HK-2 (cell line): ENCODE data around the gene HSD3B1.
"Not testable (repeated sequence)": the region's sequence is repeated elsewhere in the genome, so short reads cannot be mapped to it uniquely, and the experiment has no call there.

Experiments used
- DNase-seq: peaks from one replicate; pipeline ENCODE4 v3.0.0-alpha.2; 2018; ENCODE audit not compliant: unreplicated experiment

Gene HSD3B1

DNA sequence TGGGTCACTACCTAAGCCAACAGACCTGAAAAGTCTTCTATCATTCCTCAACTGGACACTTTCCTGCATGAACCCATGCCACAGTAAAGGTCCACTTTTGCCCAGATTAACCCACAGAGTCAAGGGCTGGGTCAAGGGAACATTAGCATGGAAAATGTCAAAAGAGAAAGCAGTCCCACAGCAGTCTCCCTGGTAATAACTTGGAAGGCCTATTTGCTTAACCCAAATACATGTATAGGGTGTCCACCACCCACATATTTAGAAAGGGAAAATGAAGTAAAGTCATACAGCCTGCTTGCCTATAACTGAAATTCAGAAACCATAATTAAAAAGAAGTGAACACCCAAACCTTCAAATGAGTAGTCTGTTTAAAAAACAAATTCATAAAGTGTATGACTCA, 16.1 kb upstream of the HSD3B1 start:
- no peak for DNase-seq

DNA sequence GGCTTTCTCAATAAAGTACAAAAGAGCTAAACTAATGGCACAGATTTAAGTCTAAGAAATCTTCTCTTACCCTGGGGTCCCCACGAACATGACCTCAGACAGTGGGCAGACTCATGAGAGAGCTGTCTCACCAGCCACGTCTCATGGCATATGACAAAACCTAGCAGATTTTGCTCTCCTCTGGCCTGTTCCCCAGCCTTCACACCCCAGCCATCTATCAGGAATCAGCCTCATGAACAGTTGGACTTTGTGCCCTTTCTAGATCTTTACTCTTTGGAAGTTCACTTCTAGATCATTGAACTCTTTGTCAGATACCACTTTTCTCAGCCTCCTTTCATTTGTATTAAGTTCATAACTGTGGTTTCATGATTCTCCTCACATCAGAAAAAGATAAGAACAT, 14.2 kb upstream of the HSD3B1 start:
- no peak for DNase-seq

DNA sequence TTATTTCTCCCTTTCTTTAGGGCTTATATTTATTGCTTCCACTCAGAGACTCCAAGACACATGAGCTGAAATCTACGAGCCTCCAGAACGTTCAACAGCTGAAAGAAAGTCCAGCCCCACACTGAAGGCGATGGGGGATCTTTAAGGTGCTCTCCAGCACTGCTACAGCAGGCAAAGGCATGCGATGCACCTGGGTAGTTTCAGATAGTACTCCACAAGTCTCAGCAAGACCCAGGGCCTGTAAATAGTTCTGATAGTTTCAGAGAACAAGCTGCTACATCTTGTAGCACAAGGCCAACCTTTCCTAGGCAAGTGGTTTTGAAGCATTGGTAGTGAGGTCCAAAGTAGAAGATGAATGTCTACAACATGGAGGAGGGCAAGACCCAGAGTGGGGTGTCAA, 2.2 kb upstream of the HSD3B1 start:
- DNase-seq = no peak

DNA sequence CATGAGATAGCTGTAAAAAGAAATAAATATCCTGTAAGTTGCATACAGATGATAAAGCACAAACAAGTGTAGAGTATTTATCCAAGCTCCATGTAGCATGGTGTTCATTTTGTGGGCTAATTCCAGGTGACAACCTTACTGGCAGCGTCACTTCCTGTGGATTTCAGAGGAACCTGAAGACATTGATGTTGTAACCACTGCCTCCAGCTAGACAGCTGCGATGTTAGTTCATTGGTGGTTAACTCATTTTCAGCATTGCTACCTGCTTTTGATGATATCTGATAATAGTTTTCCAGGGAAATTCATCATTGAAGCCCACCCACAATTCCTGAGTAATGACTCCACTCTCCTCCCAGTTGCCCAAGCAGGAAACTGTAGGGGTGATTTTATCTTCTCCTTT, 3.0 kb downstream of the HSD3B1 start:
- DNase-seq = no peak

DNA sequence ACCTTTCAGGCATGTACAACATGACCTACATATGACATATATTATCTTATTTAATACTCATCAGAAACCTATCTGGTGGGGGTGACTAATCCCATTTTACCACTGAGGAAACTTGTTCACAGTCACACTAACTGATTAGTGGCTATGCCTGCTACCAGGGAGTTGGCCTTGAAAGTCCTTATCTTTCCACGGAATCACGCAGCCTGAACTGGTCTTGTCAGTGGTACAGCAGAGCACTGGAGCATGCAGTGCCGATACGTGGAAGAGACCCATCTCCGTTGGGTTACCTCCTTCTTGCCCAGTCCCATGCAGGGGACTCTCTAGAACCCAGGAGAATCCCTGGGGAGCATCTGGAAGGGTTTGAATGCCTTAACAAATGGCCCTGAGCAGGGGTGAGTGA, 8.2 kb downstream of the HSD3B1 start:
- no peak for DNase-seq

DNA sequence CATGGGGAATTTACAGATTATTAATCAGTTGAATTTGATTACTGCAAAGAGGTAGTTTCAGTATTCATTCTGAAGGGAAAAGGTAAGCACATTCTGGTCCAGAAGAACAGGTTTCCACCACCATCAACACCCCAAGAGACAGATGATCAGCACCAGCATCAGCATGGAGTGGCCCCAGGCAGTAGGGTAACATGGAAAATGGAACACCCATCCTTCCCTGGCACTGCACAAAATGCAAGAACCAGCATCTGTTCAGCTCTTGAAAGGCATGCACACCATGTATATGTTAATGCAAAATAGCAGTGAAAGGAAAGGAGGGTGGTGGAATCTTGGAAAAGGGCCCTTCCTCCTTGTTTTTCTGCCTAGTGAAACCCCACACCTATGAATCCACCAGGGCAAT, 9.2 kb downstream of the HSD3B1 start:
- DNase-seq = no peak

DNA sequence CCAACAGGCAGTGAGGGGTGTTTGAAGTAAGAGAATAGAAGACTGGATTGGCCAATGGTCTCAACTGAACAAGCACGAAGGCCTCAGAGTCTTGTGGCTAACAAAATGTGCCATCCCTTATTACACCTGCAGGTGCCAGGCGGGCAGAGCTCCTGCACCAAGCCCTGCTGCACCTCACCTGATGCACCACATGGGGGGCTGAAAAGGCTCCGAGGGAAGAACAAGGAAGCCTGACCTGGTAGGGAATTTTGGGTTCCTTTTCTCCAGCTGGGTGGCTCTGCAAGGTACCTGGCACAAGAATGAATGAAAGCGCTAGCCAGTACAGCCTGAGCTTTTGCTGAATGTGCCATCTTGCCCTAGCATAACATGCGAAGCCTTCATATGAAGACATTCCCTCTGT, 9.7 kb downstream of the HSD3B1 start:
- no peak for DNase-seq

DNA sequence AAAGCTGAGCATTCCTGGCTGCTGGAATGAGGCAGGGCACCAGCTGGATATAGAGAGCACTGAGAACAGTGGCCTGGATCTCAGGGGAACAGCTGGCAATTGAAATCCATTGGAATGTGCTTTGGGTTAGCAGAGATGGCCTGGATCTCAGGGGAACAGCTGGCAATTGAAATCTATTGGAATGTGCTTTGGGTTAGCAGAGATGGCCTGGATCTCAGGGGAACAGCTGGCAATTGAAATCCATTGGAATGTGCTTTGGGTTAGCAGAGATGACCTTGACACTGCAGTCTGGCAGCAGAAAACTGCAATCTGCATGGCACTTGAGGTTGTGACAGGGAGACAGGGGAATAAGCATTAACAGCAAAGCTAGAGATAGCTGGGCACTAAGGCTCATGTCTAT, 10.7 kb downstream of the HSD3B1 start:
- not testable (repeated sequence) for DNase-seq

DNA sequence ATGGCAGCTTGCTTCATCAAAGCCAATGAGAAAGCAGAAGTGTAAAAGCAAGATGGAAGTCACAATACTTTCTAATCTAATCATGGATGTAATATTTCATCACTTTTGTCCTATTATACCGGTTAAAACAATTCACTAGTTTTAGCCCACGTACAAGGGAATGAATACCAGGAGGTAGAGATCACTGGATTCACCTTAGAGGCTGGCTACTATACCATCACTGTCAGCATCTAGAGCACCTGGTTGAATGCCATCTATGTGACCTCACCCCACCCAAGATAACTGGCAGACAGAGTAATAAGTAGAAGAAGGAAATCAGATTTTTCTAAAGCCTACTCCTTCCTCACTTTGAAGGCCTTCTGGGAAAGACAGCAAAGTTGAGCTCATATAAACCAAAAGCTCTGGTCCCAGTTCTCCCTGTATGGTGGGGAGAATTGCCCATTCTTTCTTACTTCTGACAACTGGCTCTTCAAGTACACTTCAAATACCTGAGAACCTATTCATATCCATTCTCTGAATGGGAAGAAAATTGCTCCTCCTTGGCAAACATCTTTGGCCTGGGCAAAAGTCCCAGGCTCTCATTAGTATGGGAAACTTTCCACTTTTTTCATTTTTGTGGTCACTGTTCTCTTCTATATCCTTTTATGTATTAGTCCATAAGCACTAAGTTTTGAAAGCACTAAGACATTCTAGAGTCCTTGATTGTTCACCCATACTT, 24.8 kb downstream of the HSD3B1 start:
- DNase-seq = no peak

DNA sequence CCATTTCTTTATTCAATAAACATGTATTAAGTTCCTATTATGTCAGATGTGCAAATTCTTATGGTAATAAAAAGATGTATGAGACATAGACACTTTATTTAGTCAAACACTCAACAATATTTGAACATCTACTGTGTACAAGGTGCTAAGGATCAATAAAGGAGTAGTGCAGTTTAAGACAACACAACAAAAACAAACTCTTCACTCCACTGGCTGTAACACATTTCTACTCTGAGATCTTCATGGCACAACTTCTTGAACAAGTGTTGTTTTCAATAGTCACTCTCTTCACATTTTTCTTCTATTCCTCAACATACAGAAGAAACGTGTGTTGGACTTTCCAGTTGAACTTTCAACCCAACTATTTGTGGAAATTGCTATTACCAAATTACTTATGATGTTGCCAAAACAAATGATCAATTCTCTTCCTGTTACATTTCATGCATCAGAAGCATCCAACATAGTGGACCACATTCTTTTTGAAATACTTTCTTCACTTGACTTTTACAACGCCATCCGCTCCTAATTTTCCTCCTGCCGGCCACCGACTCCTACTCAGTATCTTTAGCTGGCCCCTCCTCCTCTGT, 25.4 kb downstream of the HSD3B1 start:
- DNase-seq = no peak

DNA sequence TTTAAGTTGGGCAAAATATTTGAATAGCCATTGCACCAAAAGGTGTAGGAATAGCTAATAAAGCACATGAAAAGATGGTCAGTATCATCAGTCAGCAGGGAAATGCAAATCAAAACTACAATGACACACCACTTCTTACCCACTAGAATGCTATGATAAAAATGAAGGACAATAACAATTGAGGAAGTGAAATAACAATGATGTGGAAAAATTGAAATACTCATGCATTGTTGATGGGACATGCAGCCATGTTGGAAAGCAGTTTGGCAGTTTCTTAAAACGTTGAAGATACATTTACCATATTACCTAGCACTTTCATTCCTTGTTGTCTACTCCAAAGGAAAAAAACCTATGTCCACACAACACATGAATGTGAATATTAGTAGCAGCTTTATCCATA, 28.4 kb downstream of the HSD3B1 start:
- no peak for DNase-seq

DNA sequence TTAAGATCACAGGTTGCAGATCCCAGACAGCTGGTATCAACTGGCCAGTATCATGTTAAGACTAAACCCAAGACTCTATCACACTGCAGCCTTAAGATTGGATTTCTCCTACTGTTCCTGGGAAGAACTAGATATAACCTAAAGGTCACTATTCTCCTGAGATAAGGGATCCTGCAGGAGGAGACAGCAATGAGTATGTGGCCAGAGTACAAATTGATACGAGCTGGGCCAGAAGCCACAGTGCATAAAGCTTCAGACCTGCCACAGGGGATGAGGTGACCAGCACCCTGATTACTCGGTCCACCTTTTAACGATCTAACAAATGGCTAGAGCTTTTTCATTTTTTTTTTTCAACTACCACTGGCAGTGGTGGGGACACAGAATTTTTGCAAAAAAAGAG, 31.0 kb downstream of the HSD3B1 start:
- no peak for DNase-seq

DNA sequence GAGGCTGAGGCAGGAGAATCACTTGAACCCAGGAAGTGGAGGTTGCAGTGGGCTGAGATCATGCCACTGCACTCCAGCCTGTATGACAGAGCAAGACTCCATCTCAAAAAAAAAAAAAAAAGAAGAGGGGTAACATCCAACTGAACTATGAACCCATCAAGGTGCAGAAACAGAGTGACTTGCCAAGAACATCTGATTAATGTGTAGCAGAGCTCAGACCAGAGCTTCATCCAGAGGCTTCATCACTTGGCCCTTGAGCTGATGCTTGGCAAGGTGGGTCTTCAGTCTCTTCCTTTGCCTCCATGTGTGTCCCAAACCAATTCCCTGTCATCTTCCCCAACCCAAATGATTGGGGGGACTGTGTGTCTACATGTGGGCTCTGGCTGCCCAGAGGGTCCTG, 32.6 kb downstream of the HSD3B1 start:
- no peak for DNase-seq

DNA sequence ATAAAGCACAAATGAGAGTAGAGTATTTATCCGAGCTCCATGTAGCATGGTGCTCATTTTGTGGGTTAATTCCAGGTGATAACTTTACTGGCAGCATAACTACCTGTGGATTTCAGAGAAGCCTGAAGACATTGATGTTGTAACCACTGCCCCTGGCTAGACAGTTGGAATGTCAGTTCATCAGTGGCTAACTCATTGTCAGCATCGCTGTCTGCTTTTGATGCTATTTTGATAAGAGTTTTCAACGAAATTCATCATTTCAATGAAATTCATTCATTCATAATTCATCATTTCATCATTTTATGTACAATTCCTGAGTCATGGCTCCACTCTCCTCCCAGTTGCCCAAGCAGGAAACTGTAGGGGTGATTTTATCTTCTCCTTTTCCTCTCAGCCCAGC, 34.4 kb downstream of the HSD3B1 start:
- DNase-seq = no peak

DNA sequence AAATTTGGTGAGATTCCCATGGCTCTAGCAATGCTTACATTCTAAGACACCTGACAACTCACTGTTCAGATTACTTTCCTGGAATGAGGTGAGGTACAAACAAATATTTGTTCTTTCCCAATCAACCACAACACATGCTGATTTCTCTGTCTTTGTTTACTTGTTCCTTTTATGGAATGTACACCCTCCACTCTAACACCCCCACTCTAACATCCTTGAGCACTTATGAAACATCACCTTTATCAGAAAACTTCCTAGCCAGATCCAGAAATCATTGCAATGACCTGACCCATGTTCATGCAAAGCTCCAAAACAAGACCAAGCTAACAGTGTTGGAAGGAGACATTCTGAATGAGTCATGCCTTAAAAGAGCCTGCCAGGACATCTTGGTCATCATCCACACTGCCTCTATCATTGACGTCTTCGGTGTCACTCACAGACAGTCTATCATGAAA, 35.5 kb downstream of the HSD3B1 start:
- DNase-seq = no peak

DNA sequence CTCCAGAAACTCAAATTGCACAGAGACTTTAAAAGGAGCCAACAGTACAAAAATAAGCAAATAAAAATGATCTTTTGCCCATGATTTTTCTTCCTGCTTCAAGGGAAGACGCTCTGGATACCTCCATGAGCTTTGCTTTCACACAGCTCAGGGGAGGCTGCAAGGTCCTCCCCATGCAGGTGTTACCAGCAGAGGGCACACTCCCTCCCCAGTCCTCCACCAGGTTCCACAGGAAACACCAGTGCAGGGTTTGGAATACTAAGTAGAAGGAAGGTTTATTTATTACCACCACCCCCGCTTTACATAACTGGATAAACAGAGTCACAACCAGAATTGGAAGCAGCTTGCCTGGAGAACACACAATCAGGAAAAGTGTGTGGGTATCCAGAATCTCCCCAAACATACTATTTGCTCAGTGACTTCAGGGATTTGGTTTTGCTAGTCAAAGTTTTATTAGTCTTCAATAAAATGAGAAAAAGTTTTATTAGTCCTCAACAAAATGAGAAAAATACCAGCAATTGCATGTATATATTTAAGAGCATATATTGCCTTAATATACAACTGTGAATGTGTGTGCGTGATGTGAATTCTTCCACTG, 37.3 kb downstream of the HSD3B1 start:
- DNase-seq = no peak

DNA sequence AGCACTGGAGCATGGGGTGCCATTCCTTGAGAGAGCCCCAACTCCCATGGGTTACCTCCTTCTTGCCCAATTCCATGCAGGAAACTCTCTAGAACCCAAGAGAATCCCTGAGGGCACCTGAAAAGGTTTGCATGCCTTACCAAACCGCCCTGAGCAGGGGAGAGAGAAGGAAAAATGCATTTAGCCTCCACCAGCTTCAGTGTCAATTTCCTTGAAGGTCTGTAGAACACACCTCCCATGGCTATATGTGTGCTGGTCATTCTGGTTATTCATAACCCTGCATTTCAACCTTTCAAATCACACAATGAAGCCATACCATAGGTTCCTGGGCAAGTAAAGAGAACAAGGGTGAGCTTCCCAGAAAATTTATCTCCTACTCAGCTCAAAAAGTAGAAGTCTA, 39.6 kb downstream of the HSD3B1 start:
- DNase-seq = no peak

DNA sequence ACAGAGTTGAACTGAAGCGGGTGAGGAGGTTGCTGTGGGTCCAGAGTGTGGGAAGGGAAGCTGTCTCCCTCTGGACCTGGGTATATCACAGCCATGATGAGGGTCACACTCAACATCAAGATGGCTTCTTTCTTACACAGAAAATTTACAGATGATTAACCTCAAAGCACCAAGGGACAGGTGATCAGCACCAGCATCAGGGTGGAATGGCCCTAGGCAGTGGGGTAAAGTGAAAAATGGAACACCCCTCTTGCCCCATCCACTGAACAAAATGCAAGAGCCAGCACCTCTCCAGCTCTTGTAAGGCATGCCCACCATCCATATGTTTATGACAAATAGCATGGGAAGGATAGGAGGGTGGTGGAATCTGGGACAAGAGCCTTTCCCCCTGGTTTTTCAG, 40.3 kb downstream of the HSD3B1 start:
- no peak for DNase-seq

DNA sequence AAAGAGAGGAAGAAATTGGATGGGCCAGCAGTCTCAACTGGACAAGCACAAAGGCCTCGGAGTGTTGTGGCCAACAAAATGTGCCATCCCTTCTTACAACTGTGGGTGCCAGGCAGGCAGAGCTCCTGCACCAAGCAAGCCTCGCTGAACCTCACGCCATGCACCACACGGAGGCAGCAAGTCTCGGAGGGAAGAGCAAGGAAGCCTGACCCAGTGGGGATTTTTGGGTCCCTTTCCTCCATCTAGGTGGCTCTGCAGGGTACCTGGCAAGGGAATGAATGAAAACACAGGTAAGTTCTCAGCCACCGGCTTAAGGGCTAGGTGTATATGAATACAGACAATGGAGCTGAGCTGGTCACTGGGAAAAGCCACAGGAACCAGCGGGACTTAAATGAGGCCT, 40.8 kb downstream of the HSD3B1 start:
- no peak for DNase-seq

DNA sequence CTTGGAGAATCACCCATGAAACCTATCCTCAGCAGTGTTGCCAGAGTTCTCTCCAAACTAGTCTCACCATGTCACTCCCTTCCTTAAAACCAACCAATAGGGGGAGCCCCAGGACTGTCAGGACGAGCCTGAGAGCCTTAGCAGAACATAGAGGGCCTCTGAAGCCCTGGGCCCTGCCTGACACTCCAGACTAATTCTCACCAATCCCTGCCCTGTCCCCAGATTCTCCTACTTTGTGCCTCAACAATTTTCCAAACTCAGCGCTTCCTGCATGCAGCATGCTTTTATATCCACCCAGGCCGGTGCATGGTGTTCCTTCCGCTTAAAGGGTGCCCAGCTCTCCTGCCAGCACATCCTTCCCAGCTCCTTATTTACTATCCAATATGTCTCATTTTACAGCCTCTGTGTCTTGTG, 42.7 kb downstream of the HSD3B1 start:
- peak; percentile 30 for DNase-seq

DNA sequence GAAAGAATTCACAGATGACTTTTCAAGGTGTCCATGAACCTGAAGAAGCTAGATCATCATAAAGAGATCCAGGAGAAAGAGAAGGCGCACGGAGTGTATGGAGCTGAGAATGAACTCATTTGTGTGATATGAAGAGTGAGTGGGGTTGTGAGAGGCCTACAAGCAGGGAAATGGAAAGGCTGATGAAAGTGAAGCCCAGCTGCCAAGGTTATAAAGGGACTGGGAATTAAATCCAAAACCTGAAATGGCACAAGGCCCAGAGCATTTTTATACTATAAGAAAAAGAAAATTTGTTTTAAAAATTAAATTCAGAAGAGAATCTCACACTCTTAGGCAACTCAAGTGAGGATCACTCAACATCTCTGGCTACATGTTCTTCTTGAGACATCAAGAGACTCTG, 43.4 kb downstream of the HSD3B1 start:
- DNase-seq = no peak

DNA sequence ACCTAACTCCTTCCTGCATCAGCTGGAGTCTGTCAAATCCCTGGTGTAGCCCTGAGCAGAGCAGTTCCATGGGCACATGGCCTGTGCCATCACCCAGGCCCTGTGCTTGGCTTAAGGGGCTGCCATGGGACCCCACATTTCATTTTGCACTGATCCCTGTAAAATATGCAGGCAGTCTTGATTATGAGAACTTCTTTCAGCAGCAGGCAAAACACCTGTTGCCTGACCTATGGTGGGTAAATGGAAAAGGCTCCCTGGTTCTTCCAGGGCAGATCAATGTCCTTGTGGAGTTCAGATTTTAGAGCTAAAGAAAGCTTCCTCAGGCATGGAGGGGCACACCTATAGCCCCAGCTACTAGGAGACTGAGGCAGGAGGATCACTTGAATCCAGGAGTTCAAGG, 44.2 kb downstream of the HSD3B1 start:
- no peak for DNase-seq

DNA sequence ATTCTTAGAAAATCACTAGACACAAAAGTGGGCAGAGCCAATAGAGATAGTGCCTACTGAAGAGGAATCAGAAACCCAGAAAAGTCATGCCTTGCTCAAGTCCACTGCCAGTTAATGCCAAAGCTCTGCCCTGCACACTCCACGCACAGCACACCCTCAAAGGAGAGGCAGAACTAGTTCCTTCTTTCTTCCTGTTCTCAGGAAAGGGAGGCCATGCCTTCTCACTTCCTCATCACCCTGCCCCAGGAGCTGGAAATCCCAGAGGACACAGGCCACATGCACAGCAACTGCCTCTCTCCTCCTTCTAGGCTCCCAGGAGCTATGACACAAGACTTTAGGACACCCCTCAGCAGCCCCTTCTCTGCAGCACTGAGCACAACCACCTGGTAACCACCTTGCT, 45.6 kb downstream of the HSD3B1 start:
- not testable (repeated sequence) for DNase-seq
